CD4-positive, alpha-beta T cell (primary cell): ENCODE measurements around the gene RNASE8. TPM values are rescaled to one million over a fixed set of nuclear protein-coding genes. Genes with fewer than 3 reads are reported as not detected.

Experiments
- ATAC-seq: fragments of 200-7000 bp; cut with Tn5 transposase; one replicate; pipeline ENCODE4 v1.10.0; 2022; ENCODE audit warnings: mild to moderate bottlenecking; ENCODE audit not compliant: poor library complexity
- CTCF ChIA-PET: fragments of 350-600 bp; sonication (Branson Sonifier 250); formaldehyde crosslinking; loops from one replicate; lab custom pipeline; 2021; ENCODE audit warnings: antibody characterized with exemption, inconsistent platforms; lab: Charles Lee
- POLR2A ChIA-PET: fragments of 350-600 bp; sonication (Branson Sonifier 250); formaldehyde crosslinking; loops from one replicate; lab custom pipeline; 2021; ENCODE audit warnings: antibody characterized with exemption, inconsistent platforms; lab: Charles Lee
- DNase-seq, 14 experiments: peaks; one replicate each; pipeline ENCODE4 v3.0.0-alpha.2; 2013 to 2020; ENCODE audit warnings: mixed read lengths in 2 of 14
- H3K27ac ChIP-seq, 2 donors: one replicate each; pipeline versions ENCODE4 v1.5.1 to v1.7.0; 2013; ENCODE audit warnings: low read length in 2 of 2, low read depth in 1 of 2, mild to moderate bottlenecking in 1 of 2
- H3K27me3 ChIP-seq, 2 experiments: 1 replicate in 1 of 2; 2 replicates in 1 of 2; pipeline versions ENCODE4 v1.6.1 to v1.7.0; 2013; ENCODE audit warnings: low read length in 2 of 2, control low read depth in 1 of 2, mild to moderate bottlenecking in 1 of 2, moderate library complexity in 1 of 2; ENCODE audit not compliant: insufficient read depth in 2 of 2, control insufficient read depth in 1 of 2
- H3K36me3 ChIP-seq: one replicate; pipeline ENCODE4 v1.6.1; 2013; ENCODE audit warnings: low read length, control low read depth; ENCODE audit not compliant: insufficient read depth
- H3K4me1 ChIP-seq: one replicate; pipeline ENCODE4 v1.6.1; 2013; ENCODE audit warnings: low read length, control low read depth; ENCODE audit not compliant: insufficient read depth
- H3K4me3 ChIP-seq: one replicate; pipeline ENCODE4 v1.5.1; 2013; ENCODE audit warnings: mild to moderate bottlenecking, low read length, moderate library complexity
- H3K9me3 ChIP-seq, 2 experiments: 1 replicate in 1 of 2; 2 replicates in 1 of 2; pipeline versions ENCODE4 v1.6.1 to v1.7.0; 2013; ENCODE audit warnings: low read length in 2 of 2, mild to moderate bottlenecking in 2 of 2, control low read depth in 1 of 2, moderate library complexity in 1 of 2; ENCODE audit not compliant: control insufficient read depth in 1 of 2, insufficient read depth in 1 of 2
- H3K27ac Mint-ChIP-seq: one replicate; pipeline ENCODE4 v1.8.0; 2020; ENCODE audit warnings: mixed read lengths
- H3K27me3 Mint-ChIP-seq: one replicate; pipeline ENCODE4 v1.8.0; 2021; ENCODE audit warnings: mixed read lengths
- H3K36me3 Mint-ChIP-seq: one replicate; pipeline ENCODE4 v1.8.0; 2021; ENCODE audit warnings: low read depth, mixed read lengths
- H3K4me1 Mint-ChIP-seq: one replicate; pipeline ENCODE4 v1.8.0; 2021; ENCODE audit warnings: low read depth, mixed read lengths
- H3K4me3 Mint-ChIP-seq: one replicate; pipeline ENCODE4 v1.8.0; 2020; ENCODE audit warnings: mild to moderate bottlenecking, mixed read lengths
- H3K9me3 Mint-ChIP-seq: one replicate; pipeline ENCODE4 v1.8.0; 2020; ENCODE audit warnings: mixed read lengths
- CTCF ChIP-seq: fragments of 200-600 bp; IDR thresholded peaks from one replicate; pipeline ENCODE4 v1.8.0; 2022; ENCODE audit warnings: antibody characterized with exemption, mild to moderate bottlenecking
- intact Hi-C, 2 experiments: fragments of 100-400 bp; cut with DNase I in 1 of 2; cut with micrococcal nuclease in 1 of 2; formaldehyde crosslinking; loops; one replicate each; pipeline versions ENCODE4 v1.15.1 to v1.9.0; 2023 to 2025; cut with DNase I, micrococcal nuclease
- total RNA-seq, 174 experiments: library from RNA in 2 of 174; stranded (reverse) in 2 of 174; gene quantifications; one replicate each; pipeline ENCODE4 v1.2.3 and lab custom pipeline; 2021 to 2026

RNASE8 gene
- total RNA-seq, 2 experiments from 2014 or later = not detected

- Histone ChIP-seq H3K27me3 (peaks cover 0 to 6% of the 10 kb centered on the region in 2 experiments), H3K4me1 (no peaks in the 10 kb centered on the region), H3K9me3 (no peaks in the 10 kb centered on the region), H3K27ac (no peak overlapping the region), H3K36me3 (peaks cover 11% of the 10 kb centered on the region), H3K4me3 (no peak overlapping the region)
- Mint-ChIP-seq H3K36me3 (peaks cover 32% of the 10 kb centered on the region), H3K4me1 (no peaks in the 10 kb centered on the region), H3K27me3 (peaks cover 23% of the 10 kb centered on the region), H3K27ac (no peak overlapping the region), H3K4me3 (no peak overlapping the region), H3K9me3 (no peaks in the 10 kb centered on the region)
- ChIA-PET POLR2A (interaction anchor here (0.7 to 2.7 kb wide), 11 partner anchors 9 to 89 kb away, joined by 3 to 34 read pairs (median 8); partner anchors contain the start of genes NDRG2 and RNASE13), CTCF (interaction anchor here (0.6 to 3.3 kb wide), 33 partner anchors 8 to 98 kb away, joined by 3 to 94 read pairs (median 6); partner anchors contain the start of genes NDRG2, RNASE7 and SLC39A2)
- DNase-seq (peak; percentile 67 to 91 (median 78)), ATAC-seq (peak; percentile 87)
- peak; percentile 95 for TF ChIP-seq CTCF
- intact Hi-C loops = loop anchor here (1.0 to 10.0 kb wide), 5 partner anchors 26 to 540 kb away; no protein-coding TSS in a partner anchor
These were observed 42.8 kb upstream of the RNASE8 start for GRCh38 chr14:21014761-21015190.

- H3K36me3 Mint-ChIP-seq = peaks cover 32% of the 10 kb centered on the region
- ChIA-PET POLR2A (interaction anchor here (0.7 to 2.7 kb wide), 11 partner anchors 9 to 89 kb away, joined by 3 to 34 read pairs (median 8); partner anchors contain the start of genes NDRG2 and RNASE13), CTCF (interaction anchor here (0.6 to 3.3 kb wide), 31 partner anchors 9 to 97 kb away, joined by 3 to 94 read pairs (median 6); partner anchors contain the start of genes NDRG2 and SLC39A2)
- no peaks in the 10 kb centered on the region for H3K9me3 Mint-ChIP-seq
- Histone ChIP-seq H3K9me3 (no peaks in the 10 kb centered on the region), H3K4me1 (no peaks in the 10 kb centered on the region), H3K36me3 (peaks cover 13% of the 10 kb centered on the region), H3K4me3 (no peak overlapping the region), H3K27ac (no peak overlapping the region), H3K27me3 (peaks cover 0 to 6% of the 10 kb centered on the region in 2 experiments)
- no peak for TF ChIP-seq CTCF
- no peak for DNase-seq
- no peaks in the 10 kb centered on the region for H3K4me1 Mint-ChIP-seq
- intact Hi-C loops = loop anchor here (1.0 to 10.0 kb wide), 2 partner anchors 77 to 539 kb away; no protein-coding TSS in a partner anchor
- ATAC-seq = no peak
- no peak overlapping the region for H3K27ac Mint-ChIP-seq
- peaks cover 23% of the 10 kb centered on the region for H3K27me3 Mint-ChIP-seq
- H3K4me3 Mint-ChIP-seq = no peak overlapping the region
These were observed 42.3 kb upstream of the RNASE8 start for GRCh38 chr14:21015312-21015711.

- POLR2A ChIA-PET = interaction anchor here (2.7 kb wide), 1 partner anchor 7 kb away, joined by 19 read pairs; the partner anchor contains the start of gene NDRG2
- TF ChIP-seq CTCF = no peak
These were observed 41.0 kb upstream of the RNASE8 start for GRCh38 chr14:21016413-21017190.

More at GRCh38 chr14:21016413-21017190, 41.0 kb upstream of the RNASE8 start:
- H3K27me3 ChIP-seq = peaks cover 0 to 6% of the 10 kb centered on the region in 2 experiments
- DNase-seq (no peak), ATAC-seq (no peak)
- no peak overlapping the region for H3K27ac Mint-ChIP-seq
- H3K36me3 ChIP-seq = peaks cover 19% of the 10 kb centered on the region
- peaks cover 42% of the 10 kb centered on the region for H3K36me3 Mint-ChIP-seq
- intact Hi-C loops = loop anchor here in 1 of 2 experiments (10.0 kb wide), 1 partner anchor 538 kb away; no protein-coding TSS in a partner anchor
- H3K27me3 Mint-ChIP-seq = peaks cover 21% of the 10 kb centered on the region
- CTCF ChIA-PET = interaction anchor here (2.1 to 3.3 kb wide), 4 partner anchors 23 to 87 kb away, joined by 9 to 58 read pairs (median 10); no protein-coding TSS in a partner anchor
- H3K9me3 Mint-ChIP-seq = no peaks in the 10 kb centered on the region
- no peak overlapping the region for H3K4me3 Mint-ChIP-seq
- H3K4me1 Mint-ChIP-seq = no peaks in the 10 kb centered on the region
- H3K4me3 ChIP-seq = no peak overlapping the region
- no peaks in the 10 kb centered on the region for H3K4me1 ChIP-seq
- no peaks in the 10 kb centered on the region for H3K9me3 ChIP-seq
- no peak overlapping the region for H3K27ac ChIP-seq
